Amniotic stem cell (primary cell): Measurements from ENCODE around the gene CAMTA1.

Experiments
- DNase-seq: peaks from one replicate; lab custom pipeline; 2025; lab: John Stamatoyannopoulos, UW

The CAMTA1 gene

GRCh38 chr1:7287013-7287412, 501.8 kb downstream of the CAMTA1 start:
- DNase-seq = no peak

- DNase-seq = no peak
Observed at GRCh38 chr1:7288992-7289391, 503.7 kb downstream of the CAMTA1 start.

- DNase-seq = no peak
Observed at GRCh38 chr1:7289694-7290093, 504.4 kb downstream of the CAMTA1 start.

GRCh38 chr1:7290971-7291970, 506.0 kb downstream of the CAMTA1 start:
- DNase-seq = no peak

- no peak for DNase-seq
Observed at GRCh38 chr1:7292036-7292681, 506.9 kb downstream of the CAMTA1 start.

GRCh38 chr1:7292714-7293419, 507.6 kb downstream of the CAMTA1 start:
- no peak for DNase-seq

- DNase-seq = no peak
Observed at GRCh38 chr1:7293702-7294629, 508.7 kb downstream of the CAMTA1 start.

GRCh38 chr1:7294636-7295035, 509.4 kb downstream of the CAMTA1 start:
- DNase-seq = no peak

GRCh38 chr1:7295946-7296345, 510.7 kb downstream of the CAMTA1 start:
- no peak for DNase-seq

GRCh38 chr1:7296968-7297367, 511.7 kb downstream of the CAMTA1 start:
- DNase-seq = no peak

GRCh38 chr1:7298145-7298544, 512.9 kb downstream of the CAMTA1 start:
- no peak for DNase-seq

GRCh38 chr1:7298749-7299151, 513.5 kb downstream of the CAMTA1 start:
- DNase-seq = no peak

GRCh38 chr1:7299329-7299799, 514.1 kb downstream of the CAMTA1 start:
- peak; percentile 91 for DNase-seq

- DNase-seq = peak; percentile 67
Observed at GRCh38 chr1:7299994-7300393, 514.7 kb downstream of the CAMTA1 start.

GRCh38 chr1:7300893-7301663, 515.8 kb downstream of the CAMTA1 start:
- DNase-seq = peak; percentile 36

GRCh38 chr1:7301664-7301981, 516.4 kb downstream of the CAMTA1 start:
- DNase-seq = no peak

- no peak for DNase-seq
Observed at GRCh38 chr1:7302126-7302525, 516.9 kb downstream of the CAMTA1 start.

- no peak for DNase-seq
Observed at GRCh38 chr1:7302873-7303272, 517.6 kb downstream of the CAMTA1 start.

GRCh38 chr1:7303554-7304317, 518.5 kb downstream of the CAMTA1 start:
- no peak for DNase-seq

- no peak for DNase-seq
Observed at GRCh38 chr1:7313081-7313546, 527.9 kb downstream of the CAMTA1 start.
